Measurements from ENCODE around the gene TSSK1B. TPM values are rescaled to one million over a fixed set of nuclear protein-coding genes. Genes with fewer than 3 reads are reported as not detected.

TSSK1B gene
- total RNA-seq, 3 donors from 2014 or later (not counting 1 experiment from before 2014, with no cell fraction given): not detected

- ATAC-seq (no peak), DNase-seq (no peak)
- Mint-ChIP-seq H3K4me3 (no peak overlapping the region), H3K36me3 (no peaks in the 10 kb centered on the region), H3K27me3 (ENCODE audit: low read depth in 2 of 2) (peaks cover 2 to 41% of the 10 kb centered on the region in 2 donors), H3K9me3 (no peaks in the 10 kb centered on the region), H3K4me1 (no peaks in the 10 kb centered on the region), H3K27ac (no peak overlapping the region)
- no peaks in the 10 kb centered on the region for H3K36me3 ChIP-seq (ENCODE audit: control insufficient read depth, insufficient read depth, low read length)
- H3K27me3 ChIP-seq (ENCODE audit: control insufficient read depth, insufficient read depth, low read length): peaks cover 6% of the 10 kb centered on the region
- H3K9me3 ChIP-seq (ENCODE audit: control insufficient read depth, insufficient read depth, low read length): no peaks in the 10 kb centered on the region
- intact Hi-C loops (cut with micrococcal nuclease): no loop called here
- TF ChIP-seq, protein P1, sequence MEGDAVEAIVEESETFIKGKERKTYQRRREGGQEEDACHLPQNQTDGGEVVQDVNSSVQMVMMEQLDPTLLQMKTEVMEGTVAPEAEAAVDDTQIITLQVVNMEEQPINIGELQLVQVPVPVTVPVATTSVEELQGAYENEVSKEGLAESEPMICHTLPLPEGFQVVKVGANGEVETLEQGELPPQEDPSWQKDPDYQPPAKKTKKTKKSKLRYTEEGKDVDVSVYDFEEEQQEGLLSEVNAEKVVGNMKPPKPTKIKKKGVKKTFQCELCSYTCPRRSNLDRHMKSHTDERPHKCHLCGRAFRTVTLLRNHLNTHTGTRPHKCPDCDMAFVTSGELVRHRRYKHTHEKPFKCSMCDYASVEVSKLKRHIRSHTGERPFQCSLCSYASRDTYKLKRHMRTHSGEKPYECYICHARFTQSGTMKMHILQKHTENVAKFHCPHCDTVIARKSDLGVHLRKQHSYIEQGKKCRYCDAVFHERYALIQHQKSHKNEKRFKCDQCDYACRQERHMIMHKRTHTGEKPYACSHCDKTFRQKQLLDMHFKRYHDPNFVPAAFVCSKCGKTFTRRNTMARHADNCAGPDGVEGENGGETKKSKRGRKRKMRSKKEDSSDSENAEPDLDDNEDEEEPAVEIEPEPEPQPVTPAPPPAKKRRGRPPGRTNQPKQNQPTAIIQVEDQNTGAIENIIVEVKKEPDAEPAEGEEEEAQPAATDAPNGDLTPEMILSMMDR (IDR thresholded peaks at IDR 0.05): no peak
- no peak overlapping the region for H3K27ac ChIP-seq (ENCODE audit: low read length)
- no peaks in the 10 kb centered on the region for H3K4me1 ChIP-seq (ENCODE audit: control insufficient read depth, insufficient read depth, low read length)
- H3K4me3 ChIP-seq (ENCODE audit: low read length): no peak overlapping the region
- 67% methylated on average over 1 of the region's 2 CpGs for WGBS (ENCODE audit: insufficient coverage)
Measured at GRCh38 chr5:113446358-113446927, 11.7 kb upstream of the TSSK1B start.

DNA sequence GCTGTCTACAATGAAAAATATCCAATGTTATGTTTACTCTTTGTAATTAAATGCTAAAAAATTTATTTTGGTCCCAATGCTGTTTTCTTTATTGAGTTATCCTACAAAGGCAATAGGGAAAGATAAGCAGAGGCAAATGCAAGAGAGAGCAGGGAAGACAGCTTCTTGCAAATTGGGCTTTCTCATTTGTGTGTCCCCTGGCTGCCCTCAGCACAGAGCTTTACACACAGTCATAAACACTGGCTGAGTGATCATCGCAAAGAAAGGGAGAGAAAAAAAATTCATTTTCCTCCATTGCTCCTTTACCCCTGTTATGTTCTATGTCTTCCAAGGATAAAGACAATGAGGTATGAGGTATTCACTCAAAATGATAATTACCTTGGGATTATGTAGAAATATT is 2.3 kb upstream of the TSSK1B start:
- no CpG with 5 or more reads among the region's 1 CpG for WGBS (ENCODE audit: insufficient coverage)
- intact Hi-C loops (cut with micrococcal nuclease): no loop called here

DNA sequence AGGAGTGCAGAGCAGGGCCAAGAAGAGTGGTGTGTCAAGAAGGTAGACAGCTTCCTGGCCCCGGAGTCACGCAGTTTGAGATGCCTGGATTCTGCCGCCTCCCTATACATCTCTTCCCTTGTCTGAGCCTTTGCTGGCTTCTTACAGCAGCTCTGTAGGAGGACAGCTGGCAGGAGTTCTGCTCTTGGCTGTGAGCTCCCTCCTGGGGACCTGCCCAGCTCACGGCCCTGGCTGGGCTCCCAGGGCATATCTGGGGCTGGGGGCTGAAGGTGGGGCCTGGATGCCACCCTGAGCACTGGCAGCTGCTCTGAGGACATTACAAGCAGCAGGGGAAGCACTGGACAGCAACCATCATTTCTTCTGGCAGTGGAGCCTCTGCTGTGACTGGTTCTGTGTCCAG is 786 bp upstream of the TSSK1B start:
- H3K4me3 Mint-ChIP-seq: no peak overlapping the region
- 83% methylated on average over 4 of the region's 4 CpGs for WGBS (ENCODE audit: insufficient coverage)
- H3K27ac ChIP-seq (ENCODE audit: low read length): no peak overlapping the region
- H3K27me3 ChIP-seq (ENCODE audit: control insufficient read depth, insufficient read depth, low read length): no peaks in the 10 kb centered on the region
- H3K4me1 ChIP-seq (ENCODE audit: control insufficient read depth, insufficient read depth, low read length): no peaks in the 10 kb centered on the region
- H3K36me3 ChIP-seq (ENCODE audit: control insufficient read depth, insufficient read depth, low read length): no peaks in the 10 kb centered on the region
- no peaks in the 10 kb centered on the region for H3K36me3 Mint-ChIP-seq
- no peak for DNase-seq
- no peaks in the 10 kb centered on the region for H3K9me3 ChIP-seq (ENCODE audit: control insufficient read depth, insufficient read depth, low read length)
- intact Hi-C loops (cut with micrococcal nuclease): no loop called here
- no peak overlapping the region for H3K4me3 ChIP-seq (ENCODE audit: low read length)
- TF ChIP-seq, protein P1 (IDR thresholded peaks at IDR 0.05): no peak
- no peaks in the 10 kb centered on the region for H3K9me3 Mint-ChIP-seq
- no peaks in the 10 kb centered on the region for H3K4me1 Mint-ChIP-seq
- H3K27me3 Mint-ChIP-seq (ENCODE audit: low read depth in 2 of 2): peaks cover 10 to 19% of the 10 kb centered on the region in 2 donors
- no peak overlapping the region for H3K27ac Mint-ChIP-seq
- no peak for ATAC-seq

More for the DNA sequence above, 2.3 kb upstream of the TSSK1B start:
- no peak overlapping the region for H3K4me3 Mint-ChIP-seq
- Histone ChIP-seq H3K27ac (ENCODE audit: low read length) (no peak overlapping the region), H3K4me3 (ENCODE audit: low read length) (no peak overlapping the region), H3K27me3 (ENCODE audit: control insufficient read depth, insufficient read depth, low read length) (no peaks in the 10 kb centered on the region), H3K9me3 (ENCODE audit: control insufficient read depth, insufficient read depth, low read length) (no peaks in the 10 kb centered on the region), H3K4me1 (ENCODE audit: control insufficient read depth, insufficient read depth, low read length) (no peaks in the 10 kb centered on the region), H3K36me3 (ENCODE audit: control insufficient read depth, insufficient read depth, low read length) (no peaks in the 10 kb centered on the region)
- peaks cover 12 to 19% of the 10 kb centered on the region in 2 donors for H3K27me3 Mint-ChIP-seq (ENCODE audit: low read depth in 2 of 2)
- H3K36me3 Mint-ChIP-seq: no peaks in the 10 kb centered on the region
- H3K27ac Mint-ChIP-seq: no peak overlapping the region
- H3K9me3 Mint-ChIP-seq: no peaks in the 10 kb centered on the region
- TF ChIP-seq, protein P1 (IDR thresholded peaks at IDR 0.05): no peak
- no peak for ATAC-seq
- no peak for DNase-seq
- H3K4me1 Mint-ChIP-seq: no peaks in the 10 kb centered on the region

Measured in natural killer cell (primary cell).